HG03432 (cell line): ENCODE measurements around the gene SREK1.
"Not testable (repeated sequence)": the region's sequence is repeated elsewhere in the genome, so short reads cannot be mapped to it uniquely, and the experiment has no call there.

Experiments
- ATAC-seq: cut with Tn5 transposase; IDR thresholded peaks from one replicate; pipeline ENCODE4 v1.9.1; 2021; ENCODE audit warnings: mild to moderate bottlenecking, moderate library complexity; ENCODE audit not compliant: unreplicated experiment

The SREK1 gene

GRCh38 chr5:66144074-66144833 is at the start of gene SREK1:
Gene SREK1, plus strand, starts transcription at chr5:66144300. Its CDS starts 77 bp downstream, at chr5:66144377.
- ATAC-seq, result peak; percentile 93

DNA sequence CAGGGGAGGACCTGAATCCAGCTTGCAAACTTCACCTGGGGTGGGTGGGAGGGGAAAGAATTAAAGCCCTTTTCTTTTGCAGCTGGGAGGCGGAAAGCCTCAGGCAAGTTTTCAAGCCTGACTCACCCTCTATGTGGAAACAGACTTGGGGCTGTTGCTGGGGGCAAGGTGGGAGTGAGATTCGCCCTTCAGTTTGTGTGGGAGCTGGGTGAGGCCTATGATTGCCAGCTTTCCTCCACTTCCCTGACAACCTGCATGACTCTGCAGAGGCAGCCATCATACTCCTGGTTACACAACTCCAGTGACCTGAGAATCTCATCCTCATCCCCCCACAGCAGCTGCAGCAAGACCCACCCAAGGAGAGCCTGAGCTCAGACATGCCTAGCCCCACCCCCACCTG is 43.2 kb upstream of the SREK1 start:
- ATAC-seq, result no peak

DNA sequence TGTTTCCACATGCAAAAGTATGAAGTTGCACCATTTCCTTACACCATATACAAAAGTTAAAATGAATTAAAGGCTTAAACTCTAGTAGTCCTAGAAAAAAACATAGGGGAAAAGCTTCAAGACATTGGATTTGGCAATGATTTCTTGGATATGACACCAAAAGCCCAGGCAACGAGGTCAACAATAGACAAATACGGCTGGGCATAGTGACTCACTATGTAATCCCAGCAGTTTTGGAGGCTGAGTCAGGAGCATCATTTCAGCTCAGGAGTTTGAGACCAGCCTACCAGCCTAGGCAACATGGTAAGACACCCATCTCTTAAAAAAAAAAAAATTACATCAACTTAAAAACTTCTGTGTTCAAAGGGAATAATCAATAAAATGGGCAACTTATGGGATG is 30.9 kb upstream of the SREK1 start:
- ATAC-seq, result no peak

- no peak for ATAC-seq
These were observed 25.8 kb upstream of the SREK1 start for GRCh38 chr5:66118304-66118703.

- no peak for ATAC-seq
These were observed 21.6 kb upstream of the SREK1 start for GRCh38 chr5:66122379-66123034.

GRCh38 chr5:66129144-66129543 is 15.0 kb upstream of the SREK1 start:
- ATAC-seq, result no peak

- no peak for ATAC-seq
These were observed 13.6 kb upstream of the SREK1 start for GRCh38 chr5:66130493-66130892.

DNA sequence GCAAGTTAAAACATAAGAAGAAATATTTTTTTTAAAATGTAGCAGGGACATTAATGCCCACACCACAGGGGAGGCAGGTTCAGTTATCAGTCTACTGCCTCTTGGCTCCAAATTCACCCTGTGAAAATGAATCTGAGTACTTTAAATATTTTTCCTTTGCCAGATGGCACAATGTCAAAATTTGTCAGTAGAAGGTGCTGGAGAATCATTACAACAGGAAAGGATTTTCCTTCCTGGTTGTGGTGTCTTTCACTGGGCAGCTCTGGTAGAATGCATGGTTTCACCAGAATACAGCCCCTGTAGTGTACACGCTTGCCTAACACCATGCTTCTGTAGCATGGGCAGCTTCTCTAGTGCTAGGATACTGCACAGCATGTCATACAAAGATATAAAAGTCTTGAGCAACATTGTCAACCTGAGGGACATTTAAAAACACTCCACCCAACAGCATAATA is 9.7 kb upstream of the SREK1 start:
- ATAC-seq, result no peak

GRCh38 chr5:66136053-66136452 is 8.0 kb upstream of the SREK1 start:
- no peak for ATAC-seq

- ATAC-seq, result not testable (repeated sequence)
These were observed 7.2 kb upstream of the SREK1 start for GRCh38 chr5:66136944-66137343.

DNA sequence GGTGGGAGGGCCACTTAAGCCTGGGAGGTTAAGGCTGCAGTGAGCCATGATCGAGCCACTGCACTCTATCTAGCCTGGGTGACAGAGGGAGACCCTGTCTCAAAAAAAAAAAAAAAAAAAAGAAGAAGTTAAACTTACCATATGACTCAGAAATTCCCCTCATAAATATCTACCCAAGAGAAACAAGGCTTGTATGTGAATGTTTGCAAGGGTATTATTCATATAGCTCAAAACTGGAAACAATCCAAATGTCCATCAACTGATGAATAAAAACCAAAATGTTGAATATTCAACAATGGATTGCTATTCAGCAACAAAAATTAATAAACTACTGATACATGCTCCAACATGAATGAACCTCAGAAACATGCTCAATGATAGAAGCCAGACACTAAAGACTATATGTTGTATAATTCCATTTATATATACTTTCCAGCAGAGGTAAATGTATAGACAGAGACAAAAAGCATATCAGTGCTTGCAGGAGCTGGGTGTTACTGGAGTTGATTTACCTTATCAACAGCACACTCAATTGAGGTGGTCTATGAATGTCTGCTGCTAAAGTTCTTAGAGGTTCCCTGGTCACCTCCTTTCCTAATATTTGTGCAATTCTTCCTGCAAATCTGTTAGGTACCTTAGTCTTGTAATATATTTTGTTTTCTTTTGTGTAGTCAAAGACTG is 5.3 kb upstream of the SREK1 start:
- ATAC-seq, result peak; percentile 52

DNA sequence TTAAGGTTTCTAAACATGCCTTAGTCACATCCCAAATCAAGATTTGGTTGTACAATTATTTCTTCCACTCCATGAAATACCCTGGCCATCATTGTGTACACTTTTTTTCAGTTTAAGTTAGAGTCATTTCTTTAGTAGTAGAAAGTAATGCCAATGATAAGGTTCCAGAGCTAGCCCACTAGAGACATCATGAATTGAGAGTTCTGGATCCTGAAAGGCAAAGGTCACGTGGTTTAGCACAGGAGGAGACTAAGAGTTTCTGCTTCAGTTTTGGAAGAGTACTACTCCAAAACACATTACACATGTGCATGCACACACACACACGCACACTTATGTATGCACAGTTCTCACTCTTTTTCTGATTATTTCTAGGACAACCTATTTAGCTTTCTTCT is 4.8 kb upstream of the SREK1 start:
- ATAC-seq, result no peak

- no peak for ATAC-seq
These were observed 1.7 kb upstream of the SREK1 start for GRCh38 chr5:66142417-66142816.

GRCh38 chr5:66143473-66144073 is 527 bp upstream of the SREK1 start:
- ATAC-seq, result peak; percentile 30

- peak; percentile 42 for ATAC-seq
These were observed 812 bp downstream of the SREK1 start for GRCh38 chr5:66144834-66145390.

DNA sequence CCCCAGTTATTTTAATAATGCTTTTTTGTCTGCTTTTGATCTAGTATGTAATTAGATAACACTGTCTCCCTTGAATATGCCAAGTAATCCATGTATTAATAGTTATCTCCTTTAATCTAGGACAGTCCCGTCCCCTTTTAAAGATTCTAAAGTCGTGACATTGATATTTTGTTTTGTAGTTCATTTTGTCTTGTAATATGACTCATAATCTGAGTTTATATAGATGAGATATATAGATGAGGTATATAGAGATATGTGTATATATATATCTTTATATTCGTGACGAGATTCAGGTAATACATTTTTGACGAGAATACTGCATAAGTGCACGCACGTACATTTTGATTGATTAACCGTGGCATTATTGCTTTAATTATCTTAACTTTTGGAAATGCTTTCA is 1.6 kb downstream of the SREK1 start:
- ATAC-seq, result no peak

DNA sequence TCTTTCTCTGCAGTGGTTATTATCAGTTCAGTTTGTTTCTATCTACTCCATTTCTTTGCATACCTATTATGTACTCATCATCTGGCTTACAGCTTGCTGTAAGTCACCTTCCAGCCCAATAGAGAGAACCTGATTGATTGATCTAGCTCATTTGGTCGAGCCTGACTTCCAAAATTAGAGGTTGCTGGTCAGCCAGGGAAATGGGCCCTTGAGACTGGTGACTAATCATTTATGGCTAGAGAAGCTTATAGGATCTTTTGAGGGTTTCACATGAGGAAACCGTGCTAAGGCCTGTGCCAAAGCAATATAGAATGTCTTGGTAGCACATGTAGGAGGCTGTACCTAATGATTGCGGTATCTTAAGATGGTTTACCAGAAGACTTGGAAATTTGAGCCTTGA is 5.8 kb downstream of the SREK1 start:
- ATAC-seq, result no peak

- ATAC-seq, result no peak
These were observed 6.9 kb downstream of the SREK1 start for GRCh38 chr5:66151030-66151429.

GRCh38 chr5:66151491-66151890 is 7.4 kb downstream of the SREK1 start:
- ATAC-seq, result no peak

- no peak for ATAC-seq
These were observed 12.9 kb downstream of the SREK1 start for GRCh38 chr5:66157046-66157445.

DNA sequence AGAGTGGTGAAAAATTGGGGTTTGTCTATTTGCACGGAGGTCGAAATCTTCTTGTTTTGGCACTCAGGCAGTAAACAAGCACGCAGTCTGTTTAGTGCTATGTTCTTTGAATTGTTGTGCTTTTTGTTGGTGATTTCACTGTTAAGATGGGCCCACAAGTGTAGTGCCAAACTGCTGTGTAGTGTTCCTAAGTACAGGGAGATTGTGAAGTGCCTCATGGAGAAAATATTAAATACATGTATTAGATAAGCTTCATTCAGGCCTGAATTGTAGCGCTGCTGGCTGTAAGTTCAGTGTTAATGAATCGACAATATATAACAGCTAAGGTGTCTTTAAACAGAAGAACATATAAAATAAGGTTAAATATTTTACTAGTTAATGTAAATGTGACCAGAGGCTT is 17.3 kb downstream of the SREK1 start:
- no peak for ATAC-seq
